H9 (cell line): ENCODE results near the gene AMMECR1. TPM values are rescaled to one million over a fixed set of nuclear protein-coding genes. Genes with fewer than 3 reads are reported as not detected.

Experiments used
- DNase-seq: peaks from one replicate; pipeline ENCODE4 v3.0.0-alpha.2; 2017
- H2AFZ ChIP-seq: one replicate; pipeline ENCODE4 v1.6.1; 2013; ENCODE audit warnings: mild to moderate bottlenecking, low read length, control low read depth, moderate library complexity
- H2AK5ac ChIP-seq: 2 replicates; pipeline ENCODE4 v1.6.1; 2013; ENCODE audit warnings: low read length, control low read depth, mixed read lengths; ENCODE audit not compliant: insufficient read length
- H2BK120ac ChIP-seq: one replicate; pipeline ENCODE4 v1.6.1; 2013; ENCODE audit warnings: low read depth, mild to moderate bottlenecking, low read length, control low read depth, inconsistent platforms; ENCODE audit not compliant: poor library complexity, severe bottlenecking
- H2BK12ac ChIP-seq: 2 replicates; pipeline ENCODE4 v1.6.1; 2013; ENCODE audit warnings: low read length, control low read depth, mixed read lengths, low read depth; ENCODE audit not compliant: insufficient read length
- H2BK15ac ChIP-seq: 2 replicates; pipeline ENCODE4 v1.6.1; 2013; ENCODE audit warnings: low read depth, low read length, control low read depth
- H2BK20ac ChIP-seq: one replicate; pipeline ENCODE4 v1.6.1; 2013; ENCODE audit warnings: low read depth, mild to moderate bottlenecking, low read length, control low read depth, inconsistent platforms; ENCODE audit not compliant: poor library complexity, severe bottlenecking
- H2BK5ac ChIP-seq: 2 replicates; pipeline ENCODE4 v1.6.1; 2013; ENCODE audit warnings: low read length, control low read depth, mixed read lengths; ENCODE audit not compliant: insufficient read length
- H3K14ac ChIP-seq: 2 replicates; pipeline ENCODE4 v1.6.1; 2013; ENCODE audit warnings: low read length, control low read depth; ENCODE audit not compliant: insufficient read depth
- H3K18ac ChIP-seq: 2 replicates; pipeline ENCODE4 v1.6.1; 2013; ENCODE audit warnings: low read depth, mild to moderate bottlenecking, mixed read lengths, low read length, control low read depth; ENCODE audit not compliant: insufficient read length
- H3K23ac ChIP-seq: 2 replicates; pipeline ENCODE4 v1.6.1; 2013; ENCODE audit warnings: low read length, control low read depth, mixed read lengths, low read depth; ENCODE audit not compliant: insufficient read length
- H3K23me2 ChIP-seq: 2 replicates; pipeline ENCODE4 v1.6.1; 2013; ENCODE audit warnings: low read depth, mild to moderate bottlenecking, mixed read lengths, low read length, control low read depth; ENCODE audit not compliant: insufficient read length, poor library complexity, severe bottlenecking
- H3K27ac ChIP-seq: 2 replicates; pipeline ENCODE4 v1.5.1; 2013; ENCODE audit warnings: low read length, control low read depth, mixed read lengths, low read depth; ENCODE audit not compliant: insufficient read length
- H3K27me3 ChIP-seq: 2 replicates; pipeline ENCODE4 v1.6.1; 2013; ENCODE audit warnings: low read length, control low read depth, inconsistent platforms; ENCODE audit not compliant: insufficient read depth
- H3K4ac ChIP-seq: 2 replicates; pipeline ENCODE4 v1.6.1; 2013; ENCODE audit warnings: low read depth, mild to moderate bottlenecking, control low read depth, inconsistent platforms, low read length, moderate library complexity
- H3K4me1 ChIP-seq: 2 replicates; pipeline ENCODE4 v1.6.1; 2013; ENCODE audit warnings: low read length, control low read depth, inconsistent platforms; ENCODE audit not compliant: insufficient read depth
- H3K4me2 ChIP-seq: 2 replicates; pipeline ENCODE4 v1.6.1; 2013; ENCODE audit warnings: low read length, control low read depth, mixed read lengths; ENCODE audit not compliant: insufficient read length, insufficient read depth
- H3K56ac ChIP-seq: 2 replicates; pipeline ENCODE4 v1.6.1; 2013; ENCODE audit warnings: low read depth, mild to moderate bottlenecking, mixed read lengths, low read length, control low read depth; ENCODE audit not compliant: insufficient read length
- H3K79me1 ChIP-seq: 2 replicates; pipeline ENCODE4 v1.6.1; 2013; ENCODE audit warnings: low read depth, mild to moderate bottlenecking, moderate library complexity, low read length, control low read depth, inconsistent platforms; ENCODE audit not compliant: insufficient read depth, poor library complexity, severe bottlenecking
- H3K79me2 ChIP-seq: 2 replicates; pipeline ENCODE4 v1.6.1; 2013; ENCODE audit warnings: low read length, control low read depth, inconsistent platforms; ENCODE audit not compliant: insufficient read depth
- H3K9ac ChIP-seq: 2 replicates; pipeline ENCODE4 v1.6.1; 2013; ENCODE audit warnings: low read length, control low read depth, mixed read lengths; ENCODE audit not compliant: insufficient read length; ENCODE audit errors: extremely low read depth
- H3K9me3 ChIP-seq: one replicate; pipeline ENCODE4 v1.6.1; 2013; ENCODE audit warnings: low read depth, low read length, inconsistent platforms; ENCODE audit not compliant: control insufficient read depth
- H3T11ph ChIP-seq: one replicate; pipeline ENCODE4 v1.6.1; 2013; ENCODE audit warnings: mild to moderate bottlenecking, low read length, control low read depth, inconsistent platforms
- H4K20me1 ChIP-seq: one replicate; pipeline ENCODE4 v1.6.1; 2013; ENCODE audit not compliant: control insufficient read depth, insufficient read length, insufficient read depth
- H4K5ac ChIP-seq: 2 replicates; pipeline ENCODE4 v1.6.1; 2013; ENCODE audit warnings: low read depth, mild to moderate bottlenecking, mixed read lengths, low read length, control low read depth; ENCODE audit not compliant: insufficient read length
- H4K8ac ChIP-seq: replicated peaks from 2 replicates; pipeline ENCODE4 v1.6.1; 2013; ENCODE audit warnings: low read length, control low read depth, mixed read lengths, low read depth; ENCODE audit not compliant: insufficient read length
- H4K91ac ChIP-seq: 2 replicates; pipeline ENCODE4 v1.6.1; 2013; ENCODE audit warnings: low read depth, mild to moderate bottlenecking, moderate library complexity, mixed read lengths, low read length, control low read depth; ENCODE audit not compliant: insufficient read length
- H3K27ac Mint-ChIP-seq, 3 experiments: 2 replicates in 2 of 3; 3 replicates in 1 of 3; pipeline ENCODE4 v1.8.0; 2020 to 2021; ENCODE audit warnings: mixed read lengths in 3 of 3, mild to moderate bottlenecking in 1 of 3, moderate library complexity in 1 of 3
- H3K27me3 Mint-ChIP-seq: 2 replicates; pipeline ENCODE4 v1.8.0; 2021; ENCODE audit warnings: low read depth, mild to moderate bottlenecking, moderate library complexity, mixed read lengths
- H3K36me3 Mint-ChIP-seq, 3 experiments: 2 replicates in 2 of 3; 3 replicates in 1 of 3; pipeline ENCODE4 v1.8.0; 2020 to 2021; ENCODE audit warnings: low read depth in 3 of 3, mixed read lengths in 3 of 3; ENCODE audit not compliant: insufficient read depth in 1 of 3
- H3K4me1 Mint-ChIP-seq, 2 experiments: 2 replicates each; pipeline ENCODE4 v1.8.0; 2020; ENCODE audit warnings: mixed read lengths in 2 of 2
- H3K4me3 Mint-ChIP-seq, 2 experiments: 2 replicates in 1 of 2; 3 replicates in 1 of 2; pipeline ENCODE4 v1.8.0; 2020 to 2021; ENCODE audit warnings: mild to moderate bottlenecking in 2 of 2, mixed read lengths in 2 of 2, moderate library complexity in 1 of 2
- H3K9me3 Mint-ChIP-seq, 2 experiments: 2 replicates in 1 of 2; 3 replicates in 1 of 2; pipeline ENCODE4 v1.8.0; 2020; ENCODE audit warnings: mild to moderate bottlenecking in 2 of 2, mixed read lengths in 2 of 2, moderate library complexity in 1 of 2
- CTCF ChIP-seq: fragments of 200-600 bp; sonication (generic); conservative IDR thresholded peaks from 3 replicates; pipeline ENCODE4 v1.8.0; 2021; ENCODE audit warnings: antibody characterized with exemption, mild to moderate bottlenecking
- WGBS: extraction: QIAGEN DNeasy Blood & Tissue Kit; methylation state at CpG from one replicate; pipeline ENCODE4 v1.1.7; 2013; ENCODE audit warnings: missing lambda C conversion rate, low lambda C conversion rate, mixed read lengths; ENCODE audit not compliant: insufficient read length; ENCODE audit errors: extremely low coverage; 5-methylcytosine and 5-hydroxymethylcytosine counted together
- total RNA-seq: library from RNA; stranded (reverse); gene quantifications from 2 replicates; pipeline ENCODE4 v1.2.1, GENCODE V29; 2021

Gene AMMECR1
- total RNA-seq, 1 experiment from 2014 or later = 28.5 TPM

- H2BK20ac ChIP-seq = no peak overlapping the region
- no peaks in the 10 kb centered on the region for H3K79me1 ChIP-seq
- no peak overlapping the region for H4K8ac ChIP-seq
- H4K20me1 ChIP-seq = no peaks in the 10 kb centered on the region
- Mint-ChIP-seq H3K9me3 (peaks cover 0 to 3% of the 10 kb centered on the region in 2 experiments; a peak in 1 of 5 replicates), H3K4me1 (peaks cover 0 to 2% of the 10 kb centered on the region in 2 experiments; a peak in 1 of 4 replicates), H3K36me3 (no peaks in the 10 kb centered on the region; a peak in 2 of 7 replicates), H3K27me3 (no peaks in the 10 kb centered on the region), H3K4me3 (no peak overlapping the region), H3K27ac (no peak overlapping the region)
- no peak overlapping the region for H3T11ph ChIP-seq
- no peak overlapping the region for H3K14ac ChIP-seq
- H3K4me1 ChIP-seq = no peaks in the 10 kb centered on the region
- no peak for DNase-seq
- no peak overlapping the region for H2AFZ ChIP-seq
- H3K56ac ChIP-seq = no peak overlapping the region
- no peak overlapping the region for H3K9ac ChIP-seq
- no peaks in the 10 kb centered on the region for H3K9me3 ChIP-seq
- no peak for TF ChIP-seq CTCF
- no peak overlapping the region for H2BK5ac ChIP-seq
- WGBS = no CpG with 5 or more reads among the region's 2 CpGs
- no peak overlapping the region for H3K4me2 ChIP-seq
- no peak overlapping the region for H2BK15ac ChIP-seq
- no peak overlapping the region for H4K5ac ChIP-seq
- H2BK12ac ChIP-seq = no peak overlapping the region
- no peak overlapping the region for H3K27ac ChIP-seq
- no peak overlapping the region for H3K4ac ChIP-seq
- no peak overlapping the region for H4K91ac ChIP-seq
- H3K23me2 ChIP-seq = no peaks in the 10 kb centered on the region
- no peak overlapping the region for H2AK5ac ChIP-seq
- no peak overlapping the region for H2BK120ac ChIP-seq
- H3K79me2 ChIP-seq = no peaks in the 10 kb centered on the region
- H3K27me3 ChIP-seq = no peaks in the 10 kb centered on the region; the same call in 1 of the 2 replicates
- no peak overlapping the region for H3K18ac ChIP-seq
- H3K23ac ChIP-seq = no peak overlapping the region
These were observed 99.3 kb downstream of the AMMECR1 start for GRCh38 chrX:110218591-110218990.
